ENCODE data around the gene SEL1L3.

- no peak for TF ChIP-seq POLR2A (IDR thresholded peaks at IDR 0.05)
- TF ChIP-seq CTCF (IDR thresholded peaks at IDR 0.05), result no peak
Measured at GRCh38 chr4:25782482-25782881, 80.3 kb downstream of the SEL1L3 start.
